GM19438 (cell line): Measurements from ENCODE around the gene AP1M1.
"Not testable (repeated sequence)": the region's sequence is repeated elsewhere in the genome, so short reads cannot be mapped to it uniquely, and the experiment has no call there.

Source experiments
- ATAC-seq: cut with Tn5 transposase; IDR thresholded peaks from one replicate; pipeline ENCODE4 v1.9.1; 2021; ENCODE audit warnings: low read depth; ENCODE audit not compliant: unreplicated experiment

AP1M1 gene

DNA sequence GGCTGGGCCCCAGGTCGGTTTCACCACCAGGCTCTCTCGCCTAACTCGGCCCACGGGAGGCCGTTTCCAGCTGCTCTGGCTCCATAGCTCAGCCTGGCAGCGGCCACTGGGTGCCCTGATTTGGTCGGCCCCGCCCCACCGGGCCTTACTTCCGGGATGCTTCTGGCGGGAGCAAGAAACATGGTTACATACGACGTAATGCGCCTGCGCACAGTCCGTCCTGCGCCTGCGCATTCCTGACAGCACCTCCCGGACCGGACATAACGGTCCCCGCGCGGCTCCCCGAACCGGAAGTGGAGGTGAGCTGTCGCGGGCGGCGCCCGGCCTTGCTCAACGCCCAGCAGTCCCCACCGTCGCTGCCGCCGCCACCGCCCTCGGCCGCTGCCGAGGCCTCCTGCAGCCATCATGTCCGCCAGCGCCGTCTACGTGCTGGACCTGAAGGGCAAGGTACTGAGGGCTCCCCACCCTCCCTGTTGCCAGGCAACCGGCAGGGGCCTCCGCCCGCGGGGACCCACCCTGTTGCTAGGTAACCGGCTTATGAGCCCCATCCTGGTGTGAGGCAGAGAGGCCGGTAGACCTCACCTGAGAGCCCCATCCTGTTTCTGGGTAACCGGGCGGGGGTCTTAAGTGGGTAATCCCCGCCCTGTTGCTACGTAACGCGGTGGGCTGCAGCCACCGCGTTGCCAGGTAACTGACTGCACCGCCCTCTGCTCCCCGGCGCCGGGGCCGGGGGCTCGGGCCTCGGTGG, at the start of gene AP1M1:
TSS of gene AP1M1 (plus strand) at position 290 of the 748 bp plus-strand sequence. CDS start at position 406, 116 bp downstream.
- ATAC-seq: peak; percentile 80

DNA sequence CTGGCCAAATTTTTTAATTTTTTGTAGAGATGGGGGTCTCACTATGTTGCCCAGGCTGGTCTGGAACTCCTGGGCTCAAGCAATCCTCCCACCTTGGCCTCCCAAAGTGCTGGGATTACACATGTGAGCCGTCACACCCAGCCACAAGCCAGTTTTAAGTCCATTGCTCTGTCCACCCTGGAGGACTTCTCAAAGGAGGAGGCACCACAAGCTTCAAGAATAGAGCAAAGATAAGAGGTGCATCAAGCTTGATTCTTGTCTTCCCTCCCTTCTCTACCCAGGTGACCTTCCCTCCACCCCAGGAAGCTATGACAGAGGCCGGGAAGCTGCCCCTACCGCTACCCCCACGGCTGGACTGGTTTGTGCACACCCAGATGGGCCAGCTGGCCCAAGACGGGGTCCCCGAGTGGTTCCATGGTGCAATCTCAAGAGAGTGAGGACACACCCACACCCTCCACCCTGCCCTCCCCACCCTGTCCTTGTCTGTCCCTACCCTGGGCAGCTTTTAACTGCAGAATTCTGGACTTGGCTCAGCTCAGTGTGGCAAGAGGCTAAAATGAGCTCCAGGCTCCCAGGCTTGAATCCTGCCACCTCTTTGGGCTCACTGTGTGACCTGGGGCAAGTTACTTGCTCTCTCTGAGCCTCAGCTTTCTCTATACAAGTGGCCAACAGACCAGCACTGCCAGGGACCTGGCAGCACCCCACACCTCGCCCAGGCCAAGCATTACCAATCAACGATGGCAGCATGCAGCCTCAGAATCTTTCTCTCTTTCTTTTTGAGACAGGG, 49.1 kb upstream of the AP1M1 start:
- ATAC-seq: no peak

DNA sequence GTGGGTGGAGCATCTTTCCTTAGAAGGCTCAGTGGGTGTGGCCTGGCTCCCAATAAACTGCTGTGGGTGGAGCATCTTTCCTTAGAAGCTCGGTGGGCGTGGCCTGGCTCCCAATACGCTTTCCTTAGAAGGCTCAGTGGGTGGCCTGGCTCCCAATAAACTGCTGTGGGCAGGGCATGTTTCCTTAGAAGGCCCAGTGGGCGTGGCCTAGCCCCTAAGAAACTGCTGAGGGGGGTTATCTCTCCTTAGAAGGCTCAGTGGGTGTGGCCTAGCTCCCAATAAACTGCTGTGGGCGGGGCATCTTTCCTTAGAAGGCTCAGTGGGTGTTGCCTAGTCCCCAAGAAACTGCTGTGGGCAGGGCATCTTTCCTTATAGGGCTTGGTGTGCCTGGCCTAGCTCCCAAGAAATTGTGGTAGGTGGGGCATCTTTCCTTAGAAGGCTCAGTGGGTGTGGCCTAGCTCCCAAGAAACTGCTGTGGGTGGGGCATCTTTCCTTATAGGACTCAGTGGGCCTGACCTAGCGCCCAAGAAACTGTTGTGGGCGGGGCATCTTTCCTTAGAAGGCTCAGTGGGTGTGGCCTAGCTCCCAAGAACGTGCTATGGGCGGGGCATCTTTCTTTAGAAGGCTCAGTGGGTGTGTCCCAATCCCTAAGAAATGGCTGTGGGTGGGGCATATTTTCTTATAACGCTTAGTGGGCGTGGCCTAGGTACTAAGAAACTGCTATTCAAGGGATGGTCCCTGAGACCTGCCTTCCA, 44.0 kb upstream of the AP1M1 start:
- ATAC-seq: no peak

DNA sequence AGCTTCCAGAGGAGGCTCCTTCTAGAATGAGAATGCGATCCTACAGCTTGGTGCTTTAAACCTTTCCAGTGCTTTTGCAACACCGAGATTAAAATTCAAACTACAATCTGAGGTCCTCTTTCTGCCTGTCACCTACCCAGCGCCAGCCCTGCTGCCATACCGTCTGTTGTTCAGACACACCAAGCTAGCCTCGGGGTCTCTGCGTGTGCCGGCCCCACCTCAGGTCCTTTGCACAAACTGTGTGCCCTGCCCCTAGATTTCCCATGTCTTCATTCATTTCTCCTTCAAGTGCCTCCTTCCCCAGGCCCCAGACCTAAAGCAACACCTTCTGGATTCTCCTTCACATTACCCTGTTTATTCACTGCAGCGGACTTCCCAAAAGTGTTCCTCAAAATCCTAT, 43.2 kb upstream of the AP1M1 start:
- ATAC-seq: no peak

DNA sequence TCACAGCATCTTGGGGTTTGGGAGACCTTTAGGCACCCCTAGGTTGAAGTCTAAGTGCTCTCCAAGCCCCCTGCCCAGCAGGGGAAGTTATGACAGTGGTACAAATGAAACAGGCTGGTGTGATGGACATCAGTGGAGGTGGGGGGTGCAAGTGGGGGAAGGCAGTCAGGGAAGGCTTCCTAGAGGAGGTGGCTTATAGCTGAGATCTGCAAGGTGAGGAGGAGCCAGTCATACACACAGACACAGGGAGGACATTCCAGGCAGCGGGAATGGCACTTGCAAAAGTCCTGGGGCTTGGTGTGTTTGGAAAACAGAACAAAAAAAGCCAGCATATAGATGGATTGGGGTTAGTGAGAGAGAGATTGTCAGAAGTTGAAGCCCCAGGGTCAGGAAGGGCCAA, 42.6 kb upstream of the AP1M1 start:
- no peak for ATAC-seq

DNA sequence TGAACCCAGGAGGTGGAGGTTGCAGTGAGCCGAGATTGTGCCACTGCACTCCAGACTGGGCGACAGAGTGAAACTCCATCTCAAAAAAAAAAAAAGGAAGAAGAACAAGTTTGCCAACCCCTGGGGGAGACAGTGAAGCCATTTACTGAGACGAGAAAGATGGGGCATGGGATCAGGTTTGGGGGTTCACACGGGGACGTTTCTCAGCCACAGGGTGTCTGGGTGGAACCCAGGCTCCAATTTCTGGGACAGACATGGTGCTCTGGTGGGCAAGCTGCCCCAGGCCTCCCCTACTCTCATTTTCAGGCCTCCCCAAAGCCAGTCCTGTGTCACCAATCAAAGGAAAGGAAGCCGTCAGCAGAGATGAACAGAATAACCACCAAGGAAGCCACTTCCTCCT, 40.8 kb upstream of the AP1M1 start:
- no peak for ATAC-seq

DNA sequence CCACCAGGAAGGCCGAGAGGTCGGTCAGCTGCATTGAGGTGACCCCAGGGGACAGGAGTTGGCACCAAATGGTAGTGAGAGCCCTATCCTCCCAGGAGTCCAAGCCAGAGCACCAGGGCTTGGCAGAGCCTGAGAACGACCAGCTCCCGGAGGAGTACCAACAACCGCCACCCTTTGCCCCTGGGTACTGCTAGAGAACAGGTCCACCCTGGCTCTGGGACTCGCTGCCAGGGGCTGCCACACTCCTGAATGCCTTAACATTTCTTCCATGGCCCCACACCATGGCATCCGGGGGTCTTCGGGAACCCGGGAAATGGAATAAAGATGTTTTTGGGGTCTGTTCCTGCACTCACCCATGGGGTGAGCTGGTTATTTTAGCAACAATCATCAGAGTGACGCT, 40.1 kb upstream of the AP1M1 start:
- ATAC-seq: no peak

DNA sequence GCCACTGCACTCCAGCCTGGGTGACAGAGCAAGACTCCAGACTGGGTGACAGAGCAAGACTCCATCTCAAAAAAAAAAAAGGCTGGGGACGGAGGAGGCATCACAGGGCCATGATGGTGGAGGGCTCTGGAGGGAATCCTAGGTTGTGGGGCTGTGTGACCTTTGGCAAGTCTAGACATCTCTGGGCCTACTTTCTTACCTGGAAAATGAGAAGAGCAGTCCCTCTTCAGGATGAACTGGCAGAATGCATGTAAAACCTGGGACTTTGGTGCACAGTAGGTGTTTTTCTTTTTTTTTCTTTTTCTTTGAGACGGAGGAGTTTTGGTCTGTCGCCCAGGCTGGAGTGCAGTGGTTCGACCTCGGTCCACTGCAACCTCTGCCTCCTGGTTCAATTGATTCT, 38.1 kb upstream of the AP1M1 start:
- ATAC-seq: no peak

DNA sequence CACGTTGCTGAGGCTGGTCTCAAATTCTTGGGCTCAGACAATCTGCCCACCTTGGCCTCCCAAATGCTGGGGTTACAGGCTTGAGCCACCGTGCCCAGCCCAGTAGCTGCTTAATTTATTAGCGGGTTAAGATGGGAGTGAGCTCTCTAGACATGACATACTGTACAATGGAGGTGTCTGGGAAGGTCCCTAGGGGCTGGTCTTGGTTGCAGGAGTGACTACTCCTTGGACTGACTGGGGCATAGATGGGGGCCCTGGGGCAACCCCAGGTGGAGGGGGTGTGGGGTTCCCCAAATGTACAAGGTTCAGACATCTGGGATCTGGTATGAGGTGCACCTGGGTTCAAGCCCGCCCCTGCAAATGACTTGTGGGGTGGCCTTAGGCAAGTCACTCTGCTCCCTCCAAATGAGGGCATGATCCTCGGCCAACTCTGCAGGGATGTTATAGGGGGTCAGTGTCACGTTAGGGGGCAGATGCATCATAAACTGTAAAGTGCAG, 37.2 kb upstream of the AP1M1 start:
- no peak for ATAC-seq

DNA sequence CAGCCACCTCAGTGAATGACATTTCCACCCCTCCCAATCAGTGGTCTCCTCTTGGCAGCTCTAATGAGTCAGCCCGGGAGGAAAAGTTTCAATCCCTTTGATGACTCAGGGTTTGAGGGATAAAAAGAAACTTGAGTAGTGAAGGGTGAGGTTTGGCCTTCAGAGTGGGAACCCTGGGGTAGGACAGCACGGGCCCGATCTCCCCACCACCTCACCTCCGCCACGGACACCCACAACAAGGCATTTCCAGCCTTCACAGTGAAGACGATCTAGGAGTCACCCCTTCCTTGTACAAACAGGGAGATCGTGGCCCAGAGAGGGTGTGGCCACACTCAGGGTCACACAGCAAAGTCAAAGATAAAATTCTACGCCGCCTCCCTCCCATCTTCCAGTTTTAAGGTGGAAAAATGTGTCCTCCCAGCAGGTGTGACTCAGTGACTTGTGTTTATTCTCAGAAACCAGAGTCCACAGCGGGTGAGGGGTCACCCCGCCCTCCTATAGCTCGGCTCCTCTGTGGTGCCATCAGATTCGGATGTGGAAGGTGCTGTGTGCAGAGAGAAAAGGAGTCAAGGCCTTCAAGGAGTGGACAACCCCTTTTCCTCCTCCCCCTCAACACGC, 36.7 kb upstream of the AP1M1 start:
- no peak for ATAC-seq

DNA sequence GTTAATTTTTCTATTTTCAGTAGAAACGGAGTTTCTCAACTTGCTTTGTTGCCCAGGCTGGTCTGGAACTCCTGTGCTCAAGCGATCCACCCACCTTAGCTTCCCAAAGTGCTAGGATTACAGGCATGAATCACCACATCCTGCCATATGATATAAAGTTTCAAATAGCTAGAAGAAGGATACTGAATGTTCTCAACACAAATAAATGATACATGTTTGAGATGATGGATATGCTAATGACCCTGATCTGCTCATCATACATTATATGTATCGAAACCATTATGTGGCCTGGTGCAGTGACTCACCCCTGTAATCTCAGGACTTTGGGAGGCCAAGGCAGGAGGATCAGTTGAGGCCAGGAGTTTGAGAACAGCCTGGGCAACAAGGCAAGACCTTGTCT, 35.9 kb upstream of the AP1M1 start:
- no peak for ATAC-seq

DNA sequence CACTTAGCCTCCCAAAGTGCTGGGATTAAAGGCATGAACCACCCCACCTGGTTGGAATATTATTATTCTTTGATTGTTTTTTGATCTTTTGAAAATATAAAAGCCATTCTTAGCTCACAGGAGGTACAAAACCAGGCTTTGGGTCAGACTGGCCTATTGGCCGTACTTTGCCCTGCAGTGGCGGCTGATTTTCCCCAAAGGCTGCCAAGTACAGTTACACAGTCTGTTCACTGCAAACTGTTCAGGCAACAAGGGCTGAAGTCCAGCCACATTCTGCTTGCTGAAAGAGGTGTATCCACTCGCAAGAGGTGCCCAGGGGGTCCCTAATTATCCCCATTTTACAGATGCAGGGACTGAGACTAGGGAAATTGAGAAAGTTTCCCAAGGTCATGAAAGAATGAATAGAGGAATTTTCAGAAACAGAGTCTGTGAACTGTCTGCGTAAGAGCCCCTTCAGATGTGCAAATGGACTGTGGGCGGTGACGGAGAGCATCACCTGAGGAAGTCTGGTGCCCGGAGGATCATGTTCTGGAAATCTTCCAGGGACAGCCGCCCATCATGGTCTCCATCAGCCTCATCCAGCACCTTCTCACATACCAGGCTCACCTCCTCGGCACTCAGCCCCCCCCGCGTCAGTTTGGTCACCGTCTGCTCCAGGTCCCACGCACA, 33.4 kb upstream of the AP1M1 start:
- no peak for ATAC-seq

DNA sequence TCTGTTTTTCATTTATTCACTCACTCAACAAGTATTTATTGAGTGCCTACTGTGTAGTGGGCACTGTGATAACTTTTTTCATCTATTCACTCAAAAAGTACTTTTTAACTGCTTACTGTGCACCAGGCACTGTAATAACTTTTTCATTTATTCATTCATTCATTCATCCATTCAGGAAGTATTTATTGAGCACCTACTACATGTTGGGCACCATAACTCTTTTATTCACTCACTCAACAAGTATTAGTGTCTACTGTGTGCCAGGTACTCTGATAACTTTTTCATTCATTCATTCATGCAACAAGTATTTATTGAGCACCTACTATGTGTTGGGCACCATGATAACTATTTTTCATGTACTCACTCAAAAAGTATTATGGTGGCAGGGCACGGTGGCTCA, 31.3 kb upstream of the AP1M1 start:
- ATAC-seq: no peak

DNA sequence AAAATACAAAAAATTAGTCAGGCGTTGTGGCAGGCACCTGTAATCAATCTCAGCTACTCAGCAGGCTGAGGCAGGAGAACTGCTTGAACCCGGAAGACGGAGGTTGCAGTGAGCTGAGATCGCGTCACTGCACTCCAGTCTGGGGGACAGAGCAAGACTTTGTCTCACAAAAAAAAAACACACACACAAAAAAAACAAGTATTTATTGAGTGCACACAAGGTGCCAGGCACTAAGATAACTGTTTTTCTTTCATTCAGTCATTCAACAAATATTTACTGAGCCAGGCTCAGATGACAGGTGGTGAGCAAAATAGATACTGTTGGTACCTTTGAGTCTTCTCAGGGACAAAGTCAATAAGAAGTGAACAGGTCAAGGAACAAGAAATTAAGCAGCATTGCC, 30.7 kb upstream of the AP1M1 start:
- no peak for ATAC-seq

DNA sequence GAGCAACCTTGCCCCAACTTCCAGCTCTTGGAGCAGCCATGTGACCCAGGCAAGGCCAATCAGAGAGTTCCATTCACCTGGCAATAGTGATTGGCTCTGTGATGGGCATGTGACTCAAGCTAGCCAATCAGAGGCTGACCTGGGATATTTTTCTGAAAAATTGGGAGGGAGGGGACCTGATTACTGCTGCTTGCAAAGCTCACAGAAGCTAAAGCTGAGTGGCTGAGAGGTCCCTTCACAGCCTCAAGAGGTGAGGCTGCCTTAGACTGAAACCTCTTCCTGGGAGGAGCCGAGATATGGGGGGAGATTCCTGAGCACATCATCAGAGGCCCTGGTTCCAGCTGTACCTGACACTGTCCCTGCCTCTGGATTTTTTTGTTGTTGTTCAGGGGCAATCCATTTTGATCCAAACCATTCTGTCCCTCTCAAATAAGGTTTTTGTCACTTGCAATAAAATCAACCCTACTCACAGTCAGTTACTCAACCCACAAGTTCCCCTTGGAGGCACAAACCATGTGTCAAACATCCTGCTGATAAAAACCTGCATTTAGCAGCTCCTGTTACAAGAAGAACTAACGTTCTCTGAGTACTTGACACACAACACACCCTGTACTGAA, 29.1 kb upstream of the AP1M1 start:
- ATAC-seq: no peak

DNA sequence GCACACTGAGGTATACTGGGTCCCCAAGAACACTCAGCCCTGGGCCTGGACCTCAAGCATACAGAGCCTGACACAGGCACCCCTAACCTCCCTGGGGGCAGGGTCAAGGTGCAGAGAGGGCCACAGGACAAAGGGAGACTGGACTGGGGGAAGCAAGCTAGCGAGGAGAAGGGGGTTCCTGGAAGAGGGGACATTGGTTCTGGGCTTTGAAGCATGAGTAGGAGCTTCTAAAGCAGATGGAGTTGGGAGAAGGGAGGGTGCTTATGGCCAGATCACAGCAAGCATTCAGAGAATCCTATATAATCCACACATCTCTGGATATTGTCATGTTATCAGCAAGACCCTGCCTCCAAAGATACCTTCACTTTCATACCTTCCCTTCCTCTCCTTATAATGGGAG, 27.6 kb upstream of the AP1M1 start:
- no peak for ATAC-seq

DNA sequence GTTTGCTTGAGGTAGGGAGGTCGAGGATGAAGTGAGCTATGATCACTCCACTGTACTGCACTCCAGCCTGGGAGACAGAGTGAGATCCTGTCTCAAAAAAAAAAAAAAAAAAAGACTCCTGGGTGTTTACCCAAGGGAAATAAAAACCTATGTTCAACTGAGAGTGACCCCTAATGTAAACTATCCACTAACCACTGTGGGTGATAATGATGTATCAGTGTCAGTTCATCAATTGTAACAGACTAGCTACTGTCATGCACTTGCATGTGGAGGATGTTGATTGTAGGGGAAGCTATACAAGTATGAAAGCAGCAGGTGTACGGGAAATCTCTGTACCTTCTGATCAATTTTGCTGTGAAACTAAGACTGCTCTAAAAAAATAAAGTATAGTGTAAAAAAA, 21.8 kb upstream of the AP1M1 start:
- no peak for ATAC-seq

DNA sequence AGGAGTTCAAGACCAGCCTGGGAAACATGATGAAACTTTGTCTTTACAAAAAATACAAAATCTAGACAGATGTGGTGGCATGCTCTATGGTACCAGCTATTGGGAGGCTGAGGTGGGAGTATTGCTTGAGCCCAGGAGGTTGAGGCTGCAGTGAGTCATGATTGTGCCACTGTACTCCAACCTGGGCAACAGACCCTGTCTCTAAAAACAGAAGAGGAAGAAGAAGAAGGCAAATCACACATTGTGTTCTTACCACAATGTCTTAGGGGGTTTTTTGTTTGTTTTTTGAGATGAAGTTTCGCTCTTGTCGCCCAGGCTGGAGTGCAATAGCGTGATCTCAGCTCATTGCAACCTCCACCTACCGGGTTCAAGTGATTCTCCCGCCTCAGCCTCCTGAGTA, 18.8 kb upstream of the AP1M1 start:
- ATAC-seq: not testable (repeated sequence)

DNA sequence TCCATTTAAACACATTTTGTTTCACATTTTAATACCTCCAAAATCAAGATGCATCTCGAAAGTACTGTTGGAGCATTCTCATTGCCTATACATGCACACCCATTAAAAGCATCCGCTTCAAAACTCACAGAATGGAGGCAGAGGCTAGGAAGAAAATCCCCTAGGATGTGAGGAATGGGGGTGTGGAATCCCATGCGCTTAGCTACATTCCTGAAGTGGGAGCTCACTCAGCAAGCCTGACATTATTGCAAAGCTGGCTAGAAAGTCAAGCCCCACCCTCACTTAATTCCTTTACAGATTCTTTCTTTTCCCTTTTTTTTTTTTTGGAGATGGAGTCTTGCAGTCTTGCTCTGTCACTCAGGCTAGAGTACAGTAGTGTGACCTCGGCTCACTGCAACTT, 17.1 kb upstream of the AP1M1 start:
- ATAC-seq: no peak

DNA sequence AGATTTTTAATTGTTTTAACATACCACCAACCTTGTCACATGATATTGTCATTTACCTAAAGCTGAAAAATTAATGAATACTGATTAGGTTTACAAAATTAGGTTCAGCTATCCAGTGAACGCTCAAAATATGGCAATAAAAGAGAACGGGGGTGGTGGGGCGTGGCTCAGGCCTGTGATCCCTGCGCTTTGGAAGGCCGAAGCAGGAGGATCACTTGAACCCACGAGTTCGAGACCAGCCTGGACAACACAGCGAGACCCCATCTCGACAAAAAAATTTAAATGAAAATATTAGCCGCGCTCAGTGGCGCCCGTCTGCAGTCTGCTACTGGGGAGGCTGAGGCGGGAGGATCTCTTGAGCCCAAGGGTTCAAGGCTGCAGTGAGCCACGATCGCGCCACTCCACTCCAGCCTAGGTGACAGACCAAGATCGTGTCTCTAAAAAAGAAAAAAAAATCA, 13.0 kb upstream of the AP1M1 start:
- no peak for ATAC-seq
